Hepatocyte (in vitro differentiated cells): ENCODE results near the gene NCOA7. TPM values are rescaled to one million over a fixed set of nuclear protein-coding genes. Genes with fewer than 3 reads are reported as not detected.
A peak's percentile ranks its signal among the peaks of the same experiment; 100 is the strongest.

Source experiments
- DNase-seq: peaks from one replicate; pipeline ENCODE4 v3.0.0-alpha.2; 2016; ENCODE audit warnings: low spot score
- H2AFZ ChIP-seq: fragments of 200-600 bp; sonication (generic); 2 replicates; pipeline ENCODE4 v1.6.0; 2016; ENCODE audit warnings: antibody characterized with exemption, mild to moderate bottlenecking
- H3K27ac ChIP-seq: fragments of 200-600 bp; sonication (generic); 2 replicates; pipeline ENCODE4 v1.5.1; 2016; ENCODE audit warnings: mild to moderate bottlenecking
- H3K27me3 ChIP-seq: fragments of 200-600 bp; sonication (generic); 2 replicates; pipeline ENCODE4 v1.6.1; 2016
- H3K36me3 ChIP-seq: fragments of 200-600 bp; sonication (generic); replicated peaks from 2 replicates; pipeline ENCODE4 v1.5.1; 2016; ENCODE audit warnings: low read depth; ENCODE audit not compliant: insufficient read depth
- H3K4me1 ChIP-seq: fragments of 200-600 bp; sonication (generic); 2 replicates; pipeline ENCODE4 v1.5.1; 2016; ENCODE audit warnings: mild to moderate bottlenecking, moderate library complexity; ENCODE audit not compliant: insufficient read depth
- H3K4me2 ChIP-seq: fragments of 200-600 bp; sonication (generic); 2 replicates; pipeline ENCODE4 v1.6.0; 2016
- H3K4me3 ChIP-seq: fragments of 200-600 bp; sonication (generic); 2 replicates; pipeline ENCODE4 v1.5.1; 2016; ENCODE audit warnings: mild to moderate bottlenecking
- H3K79me2 ChIP-seq: fragments of 200-600 bp; sonication (generic); 2 replicates; pipeline ENCODE4 v1.6.0; 2017; ENCODE audit warnings: mild to moderate bottlenecking
- H3K9me2 ChIP-seq: fragments of 200-600 bp; sonication (generic); replicated peaks from 2 replicates; pipeline ENCODE4 v1.6.0; 2017; ENCODE audit warnings: mild to moderate bottlenecking; ENCODE audit not compliant: insufficient read depth
- H3K9me3 ChIP-seq: fragments of 200-600 bp; sonication (generic); 2 replicates; pipeline ENCODE4 v1.5.1; 2016; ENCODE audit warnings: low read depth, mild to moderate bottlenecking
- H4K20me1 ChIP-seq: fragments of 200-600 bp; sonication (generic); 2 replicates; pipeline ENCODE4 v1.6.0; 2016; ENCODE audit warnings: mild to moderate bottlenecking; ENCODE audit not compliant: insufficient read depth, poor library complexity, severe bottlenecking
- EZH2 ChIP-seq: fragments of 200-600 bp; sonication (generic); IDR thresholded peaks from 2 replicates; pipeline ENCODE4 v1.6.1; 2016; ENCODE audit warnings: antibody characterized with exemption, mild to moderate bottlenecking, borderline replicate concordance
- EZH2phosphoT487 ChIP-seq: fragments of 200-600 bp; sonication (generic); IDR thresholded peaks from one replicate; pipeline ENCODE4 v1.6.1; 2018; ENCODE audit warnings: antibody characterized with exemption, mild to moderate bottlenecking, low read depth, moderate library complexity; ENCODE audit not compliant: unreplicated experiment, severe bottlenecking
- WGBS: methylation state at CpG from one replicate; pipeline ENCODE4 v1.1.6; 2016; ENCODE audit warnings: low lambda C conversion rate; ENCODE audit errors: missing lambda C conversion rate; 5-methylcytosine and 5-hydroxymethylcytosine counted together
- polyA plus RNA-seq: library from polyadenylated mRNA; unstranded; fragments of >200 nt; fragmentation: Nextera tagmentation; extraction: Ambion mirVana; gene quantifications from 2 replicates; pipeline ENCODE4 v1.2.1, GENCODE V29; 2016
- total RNA-seq: library from RNA; depleted of rRNA; stranded (reverse); fragments of >200 nt; gene quantifications from 2 replicates; pipeline ENCODE4 v1.2.3, GENCODE V29; 2014
- TF ChIP-seq, protein P1 (sequence below): fragments of 200-600 bp; sonication (generic); IDR thresholded peaks from 2 replicates; pipeline ENCODE4 v1.5.1; 2016; ENCODE audit warnings: antibody characterized with exemption, mild to moderate bottlenecking; ENCODE audit not compliant: poor library complexity

Gene NCOA7
- total and polyA plus RNA-seq, 2 experiments from 2014 or later: 17.3 to 42.0 TPM

DNA sequence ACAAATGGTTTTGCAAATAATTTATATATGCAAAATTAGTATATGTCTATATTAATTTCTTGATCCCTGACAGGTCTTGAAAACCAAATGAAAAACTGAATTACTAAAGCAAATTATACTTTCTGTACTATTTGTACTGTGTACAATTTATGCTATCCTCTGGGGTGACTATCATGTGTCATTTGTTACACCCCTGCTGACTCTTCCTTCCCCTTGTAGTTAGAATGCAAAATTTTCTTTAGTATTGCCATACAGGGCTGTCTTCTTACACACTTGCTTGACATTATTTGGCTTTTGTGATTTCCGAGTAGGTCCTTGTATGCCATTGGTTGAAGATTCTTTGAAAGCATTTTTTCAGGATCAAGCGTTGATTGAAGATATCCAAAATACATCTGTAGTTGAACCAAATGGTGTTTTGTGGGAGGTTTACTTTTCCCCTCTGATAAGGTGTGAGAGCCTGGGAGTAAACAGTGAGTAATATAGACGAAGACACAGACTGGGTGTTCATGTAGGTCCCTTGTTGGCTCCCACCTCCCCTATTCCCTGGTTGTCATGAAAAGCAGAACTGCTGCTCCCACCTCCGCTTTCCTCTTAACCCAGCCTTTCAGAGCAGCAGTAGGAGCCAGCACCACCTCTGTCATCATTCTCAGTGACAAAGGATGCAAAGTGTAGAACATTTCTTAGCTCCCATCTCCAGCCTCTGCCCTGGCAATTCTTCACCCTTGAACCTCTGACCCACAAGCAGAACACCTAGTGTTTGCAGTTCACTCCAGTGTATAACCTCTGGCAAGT lies 29.0 kb downstream of the NCOA7 start:
- Histone ChIP-seq H3K9me2 (no peaks in the 10 kb centered on the region), H3K9me3 (no peaks in the 10 kb centered on the region), H3K4me3 (no peak overlapping the region), H3K4me1 (peaks cover 24% of the 10 kb centered on the region), H3K79me2 (peaks cover 18% of the 10 kb centered on the region), H2AFZ (no peak overlapping the region), H3K27ac (peak overlapping the region; percentile 86), H4K20me1 (no peaks in the 10 kb centered on the region), H3K36me3 (no peaks in the 10 kb centered on the region), H3K4me2 (peak overlapping the region; percentile 58), H3K27me3 (no peaks in the 10 kb centered on the region)
- no peak for DNase-seq
- TF ChIP-seq EZH2 (no peak), EZH2phosphoT487 (no peak)
- TF ChIP-seq, protein P1, sequence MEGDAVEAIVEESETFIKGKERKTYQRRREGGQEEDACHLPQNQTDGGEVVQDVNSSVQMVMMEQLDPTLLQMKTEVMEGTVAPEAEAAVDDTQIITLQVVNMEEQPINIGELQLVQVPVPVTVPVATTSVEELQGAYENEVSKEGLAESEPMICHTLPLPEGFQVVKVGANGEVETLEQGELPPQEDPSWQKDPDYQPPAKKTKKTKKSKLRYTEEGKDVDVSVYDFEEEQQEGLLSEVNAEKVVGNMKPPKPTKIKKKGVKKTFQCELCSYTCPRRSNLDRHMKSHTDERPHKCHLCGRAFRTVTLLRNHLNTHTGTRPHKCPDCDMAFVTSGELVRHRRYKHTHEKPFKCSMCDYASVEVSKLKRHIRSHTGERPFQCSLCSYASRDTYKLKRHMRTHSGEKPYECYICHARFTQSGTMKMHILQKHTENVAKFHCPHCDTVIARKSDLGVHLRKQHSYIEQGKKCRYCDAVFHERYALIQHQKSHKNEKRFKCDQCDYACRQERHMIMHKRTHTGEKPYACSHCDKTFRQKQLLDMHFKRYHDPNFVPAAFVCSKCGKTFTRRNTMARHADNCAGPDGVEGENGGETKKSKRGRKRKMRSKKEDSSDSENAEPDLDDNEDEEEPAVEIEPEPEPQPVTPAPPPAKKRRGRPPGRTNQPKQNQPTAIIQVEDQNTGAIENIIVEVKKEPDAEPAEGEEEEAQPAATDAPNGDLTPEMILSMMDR: no peak
- 66% methylated on average over 4 of the region's 4 CpGs for WGBS

GRCh38 chr6:125821825-125822281 lies 31.1 kb downstream of the NCOA7 start:
- H3K36me3 ChIP-seq: no peaks in the 10 kb centered on the region
- H3K27me3 ChIP-seq: no peaks in the 10 kb centered on the region
- H3K4me2 ChIP-seq: no peak overlapping the region
- no peak overlapping the region for H3K27ac ChIP-seq
- no peaks in the 10 kb centered on the region for H4K20me1 ChIP-seq
- H3K9me2 ChIP-seq: no peaks in the 10 kb centered on the region
- no peak for TF ChIP-seq EZH2
- TF ChIP-seq EZH2phosphoT487: no peak
- TF ChIP-seq, protein P1: no peak
- WGBS: 64% methylated on average over 3 of the region's 3 CpGs
- H3K79me2 ChIP-seq: peaks cover 6% of the 10 kb centered on the region
- H3K4me1 ChIP-seq: peaks cover 22% of the 10 kb centered on the region
- H3K4me3 ChIP-seq: no peak overlapping the region
- peak; percentile 26 for DNase-seq
- no peaks in the 10 kb centered on the region for H3K9me3 ChIP-seq
- no peak overlapping the region for H2AFZ ChIP-seq

DNA sequence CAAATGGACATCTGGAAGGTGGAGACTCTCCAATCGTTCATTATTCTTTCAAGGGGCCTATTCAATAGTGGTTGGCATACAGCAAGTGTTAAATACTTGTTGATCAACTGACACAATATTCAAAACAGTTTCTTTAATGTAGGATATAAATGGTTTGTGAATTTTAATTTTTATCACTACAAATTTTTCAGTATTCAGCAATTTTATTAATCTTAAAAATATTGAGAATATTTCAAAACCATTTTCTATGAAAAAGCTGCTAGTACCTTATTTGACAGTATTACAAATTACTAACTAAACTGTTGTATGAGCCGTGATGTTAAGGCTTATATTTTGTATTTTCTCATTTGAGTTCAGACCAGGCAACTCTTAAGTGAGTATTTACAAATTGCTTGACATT lies 32.4 kb downstream of the NCOA7 start:
- DNase-seq: no peak
- TF ChIP-seq EZH2phosphoT487: no peak
- TF ChIP-seq EZH2: no peak
- TF ChIP-seq, protein P1: no peak
- no peaks in the 10 kb centered on the region for H3K79me2 ChIP-seq
- peaks cover 18% of the 10 kb centered on the region for H3K4me1 ChIP-seq
- no peak overlapping the region for H3K27ac ChIP-seq
- H3K36me3 ChIP-seq: no peaks in the 10 kb centered on the region
- H3K9me3 ChIP-seq: no peaks in the 10 kb centered on the region
- H2AFZ ChIP-seq: no peak overlapping the region
- H4K20me1 ChIP-seq: no peaks in the 10 kb centered on the region
- no peaks in the 10 kb centered on the region for H3K27me3 ChIP-seq
- 90% methylated on average over 2 of the region's 2 CpGs for WGBS
- H3K9me2 ChIP-seq: no peaks in the 10 kb centered on the region
- no peak overlapping the region for H3K4me3 ChIP-seq
- no peak overlapping the region for H3K4me2 ChIP-seq
